Endodermal cell (in vitro differentiated cells): ENCODE data around the gene TIAM2. TPM values are rescaled to one million over a fixed set of nuclear protein-coding genes. Genes with fewer than 3 reads are reported as not detected.
A peak's percentile ranks its signal among the peaks of the same experiment; 100 is the strongest.

Source experiments
- DNase-seq: peaks from one replicate; pipeline ENCODE4 v3.0.0-alpha.2; 2017
- H3K27ac ChIP-seq: 2 replicates; pipeline ENCODE4 v1.5.1; 2013; ENCODE audit warnings: mild to moderate bottlenecking, low read depth, low read length, moderate library complexity
- H3K27me3 ChIP-seq: 2 replicates; pipeline ENCODE4 v1.6.1; 2013; ENCODE audit warnings: mild to moderate bottlenecking, low read length, moderate library complexity; ENCODE audit not compliant: insufficient read depth, control insufficient read depth, poor library complexity, severe bottlenecking
- H3K36me3 ChIP-seq: 2 replicates; pipeline ENCODE4 v1.7.0; 2013; ENCODE audit warnings: mild to moderate bottlenecking, low read length, moderate library complexity; ENCODE audit not compliant: control insufficient read depth, insufficient read depth
- H3K4me1 ChIP-seq: one replicate; pipeline ENCODE4 v1.7.0; 2013; ENCODE audit warnings: low read length; ENCODE audit not compliant: control insufficient read depth, insufficient read depth
- H3K4me3 ChIP-seq: 2 replicates; pipeline ENCODE4 v1.5.1; 2013; ENCODE audit warnings: mild to moderate bottlenecking, low read length, moderate library complexity
- H3K9ac ChIP-seq: 2 replicates; pipeline ENCODE4 v1.6.1; 2013; ENCODE audit warnings: mild to moderate bottlenecking, low read length, moderate library complexity; ENCODE audit not compliant: poor library complexity, severe bottlenecking; ENCODE audit errors: extremely low read depth
- H3K9me3 ChIP-seq: 2 replicates; pipeline ENCODE4 v1.6.1; 2013; ENCODE audit warnings: mild to moderate bottlenecking, low read length, moderate library complexity; ENCODE audit not compliant: control insufficient read depth
- H3K27ac Mint-ChIP-seq: 2 replicates; pipeline ENCODE4 v1.8.0; 2020; ENCODE audit warnings: mixed read lengths
- H3K27me3 Mint-ChIP-seq: 2 replicates; pipeline ENCODE4 v1.8.0; 2021; ENCODE audit warnings: mild to moderate bottlenecking, mixed read lengths; ENCODE audit not compliant: insufficient read depth
- H3K36me3 Mint-ChIP-seq: 2 replicates; pipeline ENCODE4 v1.8.0; 2020; ENCODE audit warnings: low read depth, mixed read lengths
- H3K4me1 Mint-ChIP-seq: 2 replicates; pipeline ENCODE4 v1.8.0; 2020; ENCODE audit warnings: mixed read lengths
- H3K4me3 Mint-ChIP-seq: 2 replicates; pipeline ENCODE4 v1.8.0; 2020; ENCODE audit warnings: mild to moderate bottlenecking, moderate library complexity, mixed read lengths
- H3K9me3 Mint-ChIP-seq: 2 replicates; pipeline ENCODE4 v1.8.0; 2020; ENCODE audit warnings: mild to moderate bottlenecking, mixed read lengths
- WGBS, 2 experiments: methylation state at CpG; one replicate each; pipeline versions ENCODE4 v1.1.5 to v1.1.7; 2013; ENCODE audit warnings: missing lambda C conversion rate in 2 of 2, mixed read lengths in 1 of 2; ENCODE audit not compliant: insufficient coverage in 1 of 2, insufficient read length in 1 of 2; 5-methylcytosine and 5-hydroxymethylcytosine counted together
- total RNA-seq, 2 donors: library from RNA; stranded (reverse); fragmentation: NEBNext Ultra II Directional in 1 of 2; extraction: Animal tissue kit (Norgen Biotek cat#: 25700) in 1 of 2; gene quantifications; 2 replicates in 1 of 2; 3 replicates in 1 of 2; pipeline ENCODE4 v1.2.1, GENCODE V29; 2021
- TF ChIP-seq, protein P1 (sequence below): fragments of 200-600 bp; sonication (generic); conservative IDR thresholded peaks from 2 replicates; pipeline ENCODE4 v1.5.0; 2021; ENCODE audit warnings: antibody characterized with exemption, mild to moderate bottlenecking

TIAM2 gene
- total RNA-seq, 2 donors from 2014 or later = 15.7 to 17.5 TPM

DNA sequence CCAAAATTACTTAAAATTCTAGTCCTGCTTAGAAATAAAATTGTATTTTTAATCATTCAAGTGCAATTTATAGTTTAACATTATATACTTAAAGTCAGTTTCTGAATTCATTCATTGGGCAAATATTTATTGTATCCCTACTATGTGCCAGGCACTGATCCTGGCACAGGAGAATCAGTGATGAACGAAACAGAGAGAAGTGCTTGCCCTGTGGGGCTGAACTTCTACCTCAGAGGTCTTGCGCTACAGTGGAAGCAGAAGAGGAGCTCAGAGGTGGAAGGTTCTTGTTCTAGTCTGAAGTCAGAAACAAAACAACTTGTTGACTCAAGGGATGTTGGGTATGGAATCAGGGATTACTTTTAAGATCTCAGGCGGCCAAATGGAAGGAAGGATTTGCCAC, 274.6 kb downstream of the TIAM2 start:
- TF ChIP-seq, protein P1, sequence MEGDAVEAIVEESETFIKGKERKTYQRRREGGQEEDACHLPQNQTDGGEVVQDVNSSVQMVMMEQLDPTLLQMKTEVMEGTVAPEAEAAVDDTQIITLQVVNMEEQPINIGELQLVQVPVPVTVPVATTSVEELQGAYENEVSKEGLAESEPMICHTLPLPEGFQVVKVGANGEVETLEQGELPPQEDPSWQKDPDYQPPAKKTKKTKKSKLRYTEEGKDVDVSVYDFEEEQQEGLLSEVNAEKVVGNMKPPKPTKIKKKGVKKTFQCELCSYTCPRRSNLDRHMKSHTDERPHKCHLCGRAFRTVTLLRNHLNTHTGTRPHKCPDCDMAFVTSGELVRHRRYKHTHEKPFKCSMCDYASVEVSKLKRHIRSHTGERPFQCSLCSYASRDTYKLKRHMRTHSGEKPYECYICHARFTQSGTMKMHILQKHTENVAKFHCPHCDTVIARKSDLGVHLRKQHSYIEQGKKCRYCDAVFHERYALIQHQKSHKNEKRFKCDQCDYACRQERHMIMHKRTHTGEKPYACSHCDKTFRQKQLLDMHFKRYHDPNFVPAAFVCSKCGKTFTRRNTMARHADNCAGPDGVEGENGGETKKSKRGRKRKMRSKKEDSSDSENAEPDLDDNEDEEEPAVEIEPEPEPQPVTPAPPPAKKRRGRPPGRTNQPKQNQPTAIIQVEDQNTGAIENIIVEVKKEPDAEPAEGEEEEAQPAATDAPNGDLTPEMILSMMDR = no peak
- H3K27ac Mint-ChIP-seq = peak overlapping the region; percentile 5

GRCh38 chr6:155270561-155271091, 275.5 kb downstream of the TIAM2 start:
- Histone ChIP-seq H3K4me1 (peaks cover 7% of the 10 kb centered on the region), H3K9ac (no peak overlapping the region), H3K4me3 (no peak overlapping the region), H3K36me3 (peaks cover 55% of the 10 kb centered on the region), H3K9me3 (peaks cover 9% of the 10 kb centered on the region), H3K27me3 (no peaks in the 10 kb centered on the region), H3K27ac (peak overlapping the region; percentile 8)
- H3K4me3 Mint-ChIP-seq = no peak overlapping the region
- no peak for DNase-seq
- TF ChIP-seq, protein P1 = no peak
- 87 to 90% methylated on average over 4 to 7 of the region's 7 CpGs for WGBS, 2 experiments
- peaks cover 29% of the 10 kb centered on the region for H3K4me1 Mint-ChIP-seq
- peaks cover 14% of the 10 kb centered on the region for H3K9me3 Mint-ChIP-seq
- peaks cover 38% of the 10 kb centered on the region for H3K36me3 Mint-ChIP-seq
- no peaks in the 10 kb centered on the region for H3K27me3 Mint-ChIP-seq
- no peak overlapping the region for H3K27ac Mint-ChIP-seq

More for the DNA sequence above, 274.6 kb downstream of the TIAM2 start:
- DNase-seq = no peak
- Mint-ChIP-seq H3K36me3 (peaks cover 39% of the 10 kb centered on the region), H3K9me3 (peaks cover 14% of the 10 kb centered on the region), H3K4me3 (no peak overlapping the region), H3K4me1 (peaks cover 29% of the 10 kb centered on the region), H3K27me3 (no peaks in the 10 kb centered on the region)
- Histone ChIP-seq H3K9me3 (peaks cover 9% of the 10 kb centered on the region), H3K27ac (no peak overlapping the region), H3K4me3 (no peak overlapping the region), H3K9ac (no peak overlapping the region), H3K4me1 (peaks cover 7% of the 10 kb centered on the region), H3K36me3 (peaks cover 55% of the 10 kb centered on the region), H3K27me3 (no peaks in the 10 kb centered on the region)
- 69 to 79% methylated on average over 3 of the region's 3 CpGs for WGBS, 2 experiments

DNA sequence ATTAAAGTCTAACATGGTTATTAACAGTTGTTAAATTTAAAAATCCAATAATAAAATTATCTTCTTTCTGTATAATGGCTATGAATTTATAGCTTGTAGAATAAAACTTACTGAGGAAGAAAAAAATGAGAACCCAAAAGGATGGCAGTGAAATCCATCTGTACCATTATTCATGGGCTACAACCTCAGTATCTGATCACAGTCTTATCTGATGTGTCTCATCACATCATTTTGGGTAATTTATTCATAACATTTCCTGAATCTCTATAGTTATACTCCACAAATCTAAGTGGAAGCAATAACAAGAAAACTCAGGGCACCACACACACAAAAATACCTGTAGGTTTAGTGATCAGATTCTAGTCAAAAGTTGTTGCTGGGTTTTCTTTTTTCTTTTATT, 276.0 kb downstream of the TIAM2 start:
- Mint-ChIP-seq H3K27ac (no peak overlapping the region), H3K36me3 (peaks cover 38% of the 10 kb centered on the region), H3K9me3 (peaks cover 14% of the 10 kb centered on the region), H3K27me3 (no peaks in the 10 kb centered on the region), H3K4me3 (no peak overlapping the region), H3K4me1 (peaks cover 29% of the 10 kb centered on the region)
- no peak overlapping the region for H3K27ac ChIP-seq
- no peak for DNase-seq
- TF ChIP-seq, protein P1 = no peak
- H3K9me3 ChIP-seq = peaks cover 9% of the 10 kb centered on the region
- H3K4me3 ChIP-seq = no peak overlapping the region
- peaks cover 60% of the 10 kb centered on the region for H3K36me3 ChIP-seq
- peaks cover 9% of the 10 kb centered on the region for H3K4me1 ChIP-seq
- H3K9ac ChIP-seq = no peak overlapping the region
- no peaks in the 10 kb centered on the region for H3K27me3 ChIP-seq
